Keratinocyte (primary cell): ENCODE data around the gene DNAJB8. TPM values are rescaled to one million over a fixed set of nuclear protein-coding genes. Genes with fewer than 3 reads are reported as not detected.

ENCODE experiments used
- DNase-seq: peaks from one replicate; pipeline ENCODE4 v3.0.0-alpha.2; 2011; ENCODE audit warnings: low read depth, missing footprints, low spot score
- FAIRE-seq: peaks from 2 replicates; lab custom pipeline; 2011; peaks lifted over from hg19 to GRCh38; lab: Jason Lieb, UNC
- H2AFZ ChIP-seq: 2 replicates; pipeline ENCODE4 v1.6.0; 2012; ENCODE audit warnings: low read length, control low read depth, inconsistent platforms; ENCODE audit not compliant: control insufficient read depth
- H3K27ac ChIP-seq: 2 replicates; pipeline ENCODE4 v1.5.1; 2011; ENCODE audit warnings: low read length; ENCODE audit not compliant: control insufficient read depth, insufficient read depth
- H3K27me3 ChIP-seq: 3 replicates; pipeline ENCODE4 v1.6.0; 2011; ENCODE audit warnings: low read length; ENCODE audit not compliant: control insufficient read depth, insufficient read depth; ENCODE audit errors: extremely low read depth
- H3K36me3 ChIP-seq, 2 experiments: 2 replicates in 1 of 2; 3 replicates in 1 of 2; pipeline ENCODE4 v1.5.1; 2011; ENCODE audit warnings: low read length in 2 of 2, mild to moderate bottlenecking in 1 of 2; ENCODE audit not compliant: control insufficient read depth in 2 of 2, insufficient read depth in 2 of 2; ENCODE audit errors: extremely low read depth in 1 of 2
- H3K4me1 ChIP-seq: 3 replicates; pipeline ENCODE4 v1.5.1; 2011; ENCODE audit warnings: low read length; ENCODE audit not compliant: control insufficient read depth, insufficient read depth; ENCODE audit errors: extremely low read depth
- H3K4me2 ChIP-seq: 3 replicates; pipeline ENCODE4 v1.6.0; 2011; ENCODE audit warnings: low read depth, low read length; ENCODE audit not compliant: control insufficient read depth, insufficient read depth; ENCODE audit errors: extremely low read depth
- H3K4me3 ChIP-seq, 3 experiments: fragments of 200-600 bp in 1 of 3; sonication (generic) in 1 of 3; 2 replicates in 2 of 3; 3 replicates in 1 of 3; pipeline ENCODE4 v1.5.1; 2011 to 2016; ENCODE audit warnings: low read length in 3 of 3, mild to moderate bottlenecking in 3 of 3, control low read depth in 2 of 3, inconsistent platforms in 1 of 3, low read depth in 1 of 3, mixed read lengths in 1 of 3, mixed run types in 1 of 3, moderate library complexity in 1 of 3; ENCODE audit not compliant: control insufficient read depth in 2 of 3, insufficient read depth in 2 of 3; ENCODE audit errors: extremely low read depth in 1 of 3
- H3K79me2 ChIP-seq: 2 replicates; pipeline ENCODE4 v1.6.0; 2012; ENCODE audit warnings: low read length; ENCODE audit not compliant: control insufficient read depth, insufficient read depth
- H3K9ac ChIP-seq: 3 replicates; pipeline ENCODE4 v1.6.0; 2011; ENCODE audit warnings: low read length; ENCODE audit not compliant: control insufficient read depth, insufficient read depth; ENCODE audit errors: extremely low read depth
- H3K9me1 ChIP-seq: 3 replicates; pipeline ENCODE4 v1.6.0; 2011; ENCODE audit warnings: low read length; ENCODE audit not compliant: control insufficient read depth, insufficient read depth; ENCODE audit errors: extremely low read depth
- H3K9me3 ChIP-seq: 2 replicates; pipeline ENCODE4 v1.5.1; 2012; ENCODE audit warnings: low read depth, low read length; ENCODE audit not compliant: control insufficient read depth
- H4K20me1 ChIP-seq: 3 replicates; pipeline ENCODE4 v1.6.0; 2011; ENCODE audit warnings: low read length; ENCODE audit not compliant: control insufficient read depth, insufficient read depth; ENCODE audit errors: extremely low read depth
- EZH2 ChIP-seq: IDR thresholded peaks from one replicate; pipeline ENCODE4 v1.6.1; 2012; ENCODE audit warnings: inconsistent platforms, mild to moderate bottlenecking, low read length, moderate library complexity
- dilution Hi-C: fragments of 300-500 bp; cut with MboI; formaldehyde crosslinking; loops from one replicate; pipeline ENCODE4 v1.7.0; 2020; ENCODE audit warnings: low sequenced_read_pairs; ENCODE audit not compliant: extremely low pct_ligation_motif_present
- polyA plus RNA-seq, 5 experiments: library from polyadenylated mRNA; depleted of rRNA in 3 of 5; stranded (reverse) in 3 of 5; stranded (forward) in 1 of 5; unstranded in 1 of 5; fragments of >200 nt; gene quantifications; 1 replicate in 1 of 5; 2 replicates in 3 of 5; 3 replicates in 1 of 5; pipeline versions ENCODE4 v1.2.1 to v1.2.3, GENCODE V29; 2011 to 2012; ENCODE audit warnings: missing spikeins in 2 of 5, low read depth in 1 of 5, low replicate concordance in 1 of 5
- TF ChIP-seq, protein P1 (sequence below), 3 experiments: IDR thresholded peaks in 1 of 3; conservative IDR thresholded peaks in 1 of 3; optimal IDR thresholded peaks in 1 of 3; 2 replicates in 2 of 3; 3 replicates in 1 of 3; pipeline versions ENCODE3 to v1.5.1; 2011; ENCODE audit warnings: low read length in 3 of 3, mild to moderate bottlenecking in 3 of 3, moderate library complexity in 2 of 3, control low read depth in 1 of 3, inconsistent platforms in 1 of 3; ENCODE audit not compliant: insufficient read depth in 2 of 3; ENCODE audit errors: extremely low read depth in 1 of 3

Gene DNAJB8
- polyA plus RNA-seq, 1 donor (not counting 4 experiments of a cell fraction or from before 2014, with no cell fraction given) = not detected

DNA sequence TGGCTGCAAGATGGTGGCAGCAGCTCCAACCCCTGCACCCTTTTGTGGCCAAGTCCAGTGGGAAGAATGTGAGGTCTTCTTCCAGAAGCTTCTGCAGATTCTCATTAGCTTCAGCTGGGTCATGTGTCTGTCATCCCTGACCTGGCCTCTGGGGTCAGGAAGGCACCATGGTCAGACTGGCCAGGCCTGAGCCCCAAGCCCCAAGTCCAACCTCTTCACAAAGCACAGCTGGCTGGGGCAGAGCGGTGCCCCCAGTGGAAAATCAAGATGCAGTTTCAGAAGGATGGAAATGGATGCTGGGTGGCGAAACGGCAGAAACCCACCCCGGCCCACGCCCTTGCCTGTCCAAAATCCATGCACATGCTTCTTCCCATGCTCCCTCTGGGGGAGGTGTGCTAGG, 42.2 kb upstream of the DNAJB8 start:
- H3K79me2 ChIP-seq = no peaks in the 10 kb centered on the region
- no peak overlapping the region for H3K9ac ChIP-seq
- TF ChIP-seq, protein P1, sequence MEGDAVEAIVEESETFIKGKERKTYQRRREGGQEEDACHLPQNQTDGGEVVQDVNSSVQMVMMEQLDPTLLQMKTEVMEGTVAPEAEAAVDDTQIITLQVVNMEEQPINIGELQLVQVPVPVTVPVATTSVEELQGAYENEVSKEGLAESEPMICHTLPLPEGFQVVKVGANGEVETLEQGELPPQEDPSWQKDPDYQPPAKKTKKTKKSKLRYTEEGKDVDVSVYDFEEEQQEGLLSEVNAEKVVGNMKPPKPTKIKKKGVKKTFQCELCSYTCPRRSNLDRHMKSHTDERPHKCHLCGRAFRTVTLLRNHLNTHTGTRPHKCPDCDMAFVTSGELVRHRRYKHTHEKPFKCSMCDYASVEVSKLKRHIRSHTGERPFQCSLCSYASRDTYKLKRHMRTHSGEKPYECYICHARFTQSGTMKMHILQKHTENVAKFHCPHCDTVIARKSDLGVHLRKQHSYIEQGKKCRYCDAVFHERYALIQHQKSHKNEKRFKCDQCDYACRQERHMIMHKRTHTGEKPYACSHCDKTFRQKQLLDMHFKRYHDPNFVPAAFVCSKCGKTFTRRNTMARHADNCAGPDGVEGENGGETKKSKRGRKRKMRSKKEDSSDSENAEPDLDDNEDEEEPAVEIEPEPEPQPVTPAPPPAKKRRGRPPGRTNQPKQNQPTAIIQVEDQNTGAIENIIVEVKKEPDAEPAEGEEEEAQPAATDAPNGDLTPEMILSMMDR (optimal IDR thresholded peaks at IDR 0.05 in 1 of 3, IDR thresholded peaks at IDR 0.05 in 1 of 3, conservative IDR thresholded peaks at IDR 0.05 in 1 of 3; ENCODE audit: extremely low read depth in 1 of 3, insufficient read depth in 2 of 3, low read length in 3 of 3) = no peak
- TF ChIP-seq EZH2 = no peak
- FAIRE-seq (no peak), DNase-seq (no peak)
- H3K9me3 ChIP-seq = no peaks in the 10 kb centered on the region
- dilution Hi-C loops = no loop called here
- H2AFZ ChIP-seq = no peak overlapping the region
- H4K20me1 ChIP-seq = no peaks in the 10 kb centered on the region
- peaks cover 10% of the 10 kb centered on the region for H3K27me3 ChIP-seq
- H3K4me3 ChIP-seq = no peak overlapping the region
- H3K36me3 ChIP-seq = no peaks in the 10 kb centered on the region
- H3K4me1 ChIP-seq = no peaks in the 10 kb centered on the region
- no peak overlapping the region for H3K4me2 ChIP-seq
- no peak overlapping the region for H3K27ac ChIP-seq
- H3K9me1 ChIP-seq = no peaks in the 10 kb centered on the region

DNA sequence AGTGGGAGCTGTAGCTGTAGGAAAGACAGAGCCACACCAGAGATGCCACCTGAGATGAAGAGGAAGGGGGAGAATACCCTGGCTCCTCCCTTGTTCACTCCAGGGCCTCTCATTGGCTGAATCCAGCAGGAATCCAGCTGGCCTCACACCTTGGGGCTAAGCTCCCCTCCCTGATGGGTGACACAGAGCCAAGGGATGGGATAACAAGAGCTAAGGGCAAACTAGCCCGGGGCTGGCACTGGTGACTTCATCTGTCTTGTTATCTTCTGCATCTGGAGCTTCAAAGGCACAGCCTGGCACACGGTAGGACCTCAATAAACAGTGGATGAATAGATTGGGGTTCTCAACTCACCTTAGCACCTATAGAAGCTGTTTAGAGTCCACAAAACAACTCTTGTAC, 40.1 kb upstream of the DNAJB8 start:
- H2AFZ ChIP-seq = no peak overlapping the region
- FAIRE-seq (no peak), DNase-seq (no peak)
- H3K4me1 ChIP-seq = no peaks in the 10 kb centered on the region
- no peak overlapping the region for H3K27ac ChIP-seq
- peaks cover 10% of the 10 kb centered on the region for H3K27me3 ChIP-seq
- H3K79me2 ChIP-seq = no peaks in the 10 kb centered on the region
- no peaks in the 10 kb centered on the region for H3K9me3 ChIP-seq
- H3K9ac ChIP-seq = no peak overlapping the region
- no peaks in the 10 kb centered on the region for H3K9me1 ChIP-seq
- H3K4me2 ChIP-seq = no peak overlapping the region
- no peaks in the 10 kb centered on the region for H4K20me1 ChIP-seq
- dilution Hi-C loops = no loop called here
- TF ChIP-seq, protein P1 (optimal IDR thresholded peaks at IDR 0.05 in 1 of 3, IDR thresholded peaks at IDR 0.05 in 1 of 3, conservative IDR thresholded peaks at IDR 0.05 in 1 of 3; ENCODE audit: extremely low read depth in 1 of 3, insufficient read depth in 2 of 3, low read length in 3 of 3) = no peak
- no peak for TF ChIP-seq EZH2
- no peaks in the 10 kb centered on the region for H3K36me3 ChIP-seq
- no peak overlapping the region for H3K4me3 ChIP-seq
